ACC112 (cell line): ENCODE data around the gene RNF7.
"Not testable (repeated sequence)": the region's sequence is repeated elsewhere in the genome, so short reads cannot be mapped to it uniquely, and the experiment has no call there.

Source experiments
- H2AFZ ChIP-seq: fragments of 200-600 bp; sonication (generic); one replicate; pipeline ENCODE4 v1.6.0; 2017; ENCODE audit warnings: antibody characterized with exemption, low read length; ENCODE audit not compliant: unreplicated experiment
- H3K27ac ChIP-seq: fragments of 200-600 bp; sonication (generic); 2 replicates; pipeline ENCODE4 v1.5.1; 2014; ENCODE audit warnings: low read depth, mild to moderate bottlenecking, antibody characterized with exemption, low read length, moderate library complexity
- H3K27me3 ChIP-seq: fragments of 200-600 bp; sonication (generic); 2 replicates; pipeline ENCODE4 v1.6.1; 2014; ENCODE audit warnings: mild to moderate bottlenecking, antibody characterized with exemption, low read length, moderate library complexity, mixed read lengths; ENCODE audit not compliant: insufficient read depth
- H3K36me3 ChIP-seq: fragments of 200-600 bp; sonication (generic); 2 replicates; pipeline ENCODE4 v1.6.1; 2016; ENCODE audit warnings: mild to moderate bottlenecking, antibody characterized with exemption, low read length, moderate library complexity, mixed read lengths; ENCODE audit not compliant: insufficient read depth
- H3K4me1 ChIP-seq: fragments of 200-600 bp; sonication (generic); one replicate; pipeline ENCODE4 v1.6.1; 2016; ENCODE audit warnings: low read length, mixed read lengths; ENCODE audit not compliant: insufficient read depth, unreplicated experiment, control insufficient read depth
- H3K4me3 ChIP-seq: fragments of 200-600 bp; sonication (generic); 2 replicates; pipeline ENCODE4 v1.5.1; 2014; ENCODE audit warnings: mild to moderate bottlenecking, low read depth, low read length
- H3K79me2 ChIP-seq: fragments of 200-600 bp; sonication (generic); one replicate; pipeline ENCODE4 v1.6.0; 2016; ENCODE audit warnings: low read length; ENCODE audit not compliant: control insufficient read depth, unreplicated experiment, insufficient read depth

Gene RNF7

GRCh38 chr3:141777957-141778813, 40.1 kb downstream of the RNF7 start:
- no peaks in the 10 kb centered on the region for H3K27me3 ChIP-seq
- H3K4me1 ChIP-seq = no peaks in the 10 kb centered on the region
- H3K27ac ChIP-seq = no peak overlapping the region
- no peaks in the 10 kb centered on the region for H3K79me2 ChIP-seq
- H2AFZ ChIP-seq = no peak overlapping the region
- H3K36me3 ChIP-seq = no peaks in the 10 kb centered on the region
- H3K4me3 ChIP-seq = no peak overlapping the region

GRCh38 chr3:141779667-141780066, 41.6 kb downstream of the RNF7 start:
- Histone ChIP-seq H3K36me3 (no peaks in the 10 kb centered on the region), H3K27ac (no peak overlapping the region)

GRCh38 chr3:141782386-141782932, 44.4 kb downstream of the RNF7 start:
- Histone ChIP-seq H3K4me1 (no peaks in the 10 kb centered on the region), H2AFZ (no peak overlapping the region)

More at GRCh38 chr3:141779667-141780066, 41.6 kb downstream of the RNF7 start:
- Histone ChIP-seq H3K4me3 (no peak overlapping the region), H3K79me2 (no peaks in the 10 kb centered on the region), H2AFZ (no peak overlapping the region), H3K27me3 (no peaks in the 10 kb centered on the region), H3K4me1 (no peaks in the 10 kb centered on the region)

GRCh38 chr3:141783632-141784031, 45.5 kb downstream of the RNF7 start:
- no peaks in the 10 kb centered on the region for H3K36me3 ChIP-seq
- H3K4me3 ChIP-seq = no peak overlapping the region
- H3K27me3 ChIP-seq = no peaks in the 10 kb centered on the region
- H3K79me2 ChIP-seq = no peaks in the 10 kb centered on the region
- H3K27ac ChIP-seq = no peak overlapping the region
- no peak overlapping the region for H2AFZ ChIP-seq
- no peaks in the 10 kb centered on the region for H3K4me1 ChIP-seq

More at GRCh38 chr3:141782386-141782932, 44.4 kb downstream of the RNF7 start:
- no peak overlapping the region for H3K4me3 ChIP-seq
- H3K27me3 ChIP-seq = no peaks in the 10 kb centered on the region
- no peaks in the 10 kb centered on the region for H3K79me2 ChIP-seq
- H3K27ac ChIP-seq = no peak overlapping the region
- H3K36me3 ChIP-seq = no peaks in the 10 kb centered on the region

GRCh38 chr3:141784096-141784495, 46.0 kb downstream of the RNF7 start:
- Histone ChIP-seq H2AFZ (no peak overlapping the region), H3K27me3 (no peaks in the 10 kb centered on the region), H3K4me1 (no peaks in the 10 kb centered on the region), H3K36me3 (no peaks in the 10 kb centered on the region), H3K4me3 (no peak overlapping the region), H3K27ac (no peak overlapping the region), H3K79me2 (no peaks in the 10 kb centered on the region)

- H2AFZ ChIP-seq = no peak overlapping the region
Measured at GRCh38 chr3:141784531-141784930, 46.4 kb downstream of the RNF7 start.

GRCh38 chr3:141788149-141788548, 50.1 kb downstream of the RNF7 start:
- H3K4me3 ChIP-seq = no peak overlapping the region
- no peak overlapping the region for H2AFZ ChIP-seq
- H3K27me3 ChIP-seq = no peaks in the 10 kb centered on the region
- H3K4me1 ChIP-seq = no peaks in the 10 kb centered on the region
- no peaks in the 10 kb centered on the region for H3K79me2 ChIP-seq
- H3K36me3 ChIP-seq = no peaks in the 10 kb centered on the region
- no peak overlapping the region for H3K27ac ChIP-seq

More at GRCh38 chr3:141784531-141784930, 46.4 kb downstream of the RNF7 start:
- Histone ChIP-seq H3K4me1 (no peaks in the 10 kb centered on the region), H3K27me3 (no peaks in the 10 kb centered on the region), H3K79me2 (no peaks in the 10 kb centered on the region), H3K27ac (no peak overlapping the region), H3K36me3 (no peaks in the 10 kb centered on the region), H3K4me3 (no peak overlapping the region)

GRCh38 chr3:141788750-141789149, 50.7 kb downstream of the RNF7 start:
- not testable (repeated sequence) for H3K4me3 ChIP-seq, H3K36me3 ChIP-seq

GRCh38 chr3:141789281-141789680, 51.2 kb downstream of the RNF7 start:
- Histone ChIP-seq H3K36me3 (no peaks in the 10 kb centered on the region), H3K27ac (no peak overlapping the region), H3K27me3 (no peaks in the 10 kb centered on the region), H3K79me2 (no peaks in the 10 kb centered on the region), H2AFZ (no peak overlapping the region), H3K4me3 (no peak overlapping the region), H3K4me1 (no peaks in the 10 kb centered on the region)

More at GRCh38 chr3:141788750-141789149, 50.7 kb downstream of the RNF7 start:
- not testable (repeated sequence) for H3K79me2 ChIP-seq, H3K27me3 ChIP-seq, H2AFZ ChIP-seq, H3K27ac ChIP-seq, H3K4me1 ChIP-seq

- no peaks in the 10 kb centered on the region for H3K27me3 ChIP-seq
- H3K4me1 ChIP-seq = no peaks in the 10 kb centered on the region
- no peaks in the 10 kb centered on the region for H3K36me3 ChIP-seq
- no peak overlapping the region for H3K27ac ChIP-seq
- H2AFZ ChIP-seq = no peak overlapping the region
- no peaks in the 10 kb centered on the region for H3K79me2 ChIP-seq
- H3K4me3 ChIP-seq = no peak overlapping the region
Measured at GRCh38 chr3:141790171-141790570, 52.1 kb downstream of the RNF7 start.

GRCh38 chr3:141792495-141792894, 54.4 kb downstream of the RNF7 start:
- H2AFZ ChIP-seq = no peak overlapping the region
- H3K36me3 ChIP-seq = no peaks in the 10 kb centered on the region
- no peaks in the 10 kb centered on the region for H3K4me1 ChIP-seq
- no peak overlapping the region for H3K27ac ChIP-seq
- no peaks in the 10 kb centered on the region for H3K27me3 ChIP-seq
- H3K4me3 ChIP-seq = no peak overlapping the region
- H3K79me2 ChIP-seq = no peaks in the 10 kb centered on the region
